ENCODE measurements around the gene APRT.

Gene APRT

GRCh38 chr16:88811769-88812512 lies at the start of gene APRT:
APRT (minus strand) TSS chr16:88811928; CDS start chr16:88811899, 29 bp downstream.
- Histone ChIP-seq H3K9ac (ENCODE audit: low read depth, low read length) (peak within 1 kb of the TSS; percentile 84), H3K4me2 (ENCODE audit: insufficient read depth, low read length) (peak within 1 kb of the TSS; percentile 98), H3K36me3 (ENCODE audit: insufficient read depth, low read length) (peaks cover 39% of the 10 kb centered on the region), H4K20me1 (ENCODE audit: insufficient read depth, low read length) (peaks cover 53% of the 10 kb centered on the region), H3K79me2 (ENCODE audit: insufficient read depth, low read length) (peaks cover 50% of the 10 kb centered on the region), H3K4me1 (ENCODE audit: insufficient read depth, low read length) (peaks cover 52% of the 10 kb centered on the region), H3K27ac (ENCODE audit: low read length) (peak within 1 kb of the TSS; percentile 93), H3K4me3 (ENCODE audit: low read depth in 1 of 2, low read length in 2 of 2) (peak within 1 kb of the TSS; percentile 91 to 93), H3K27me3 (ENCODE audit: insufficient read depth, low read length, poor library complexity) (no peaks in the 10 kb centered on the region), H3K9me3 (ENCODE audit: insufficient read depth, low read length, severe bottlenecking) (no peaks in the 10 kb centered on the region), H2AFZ (ENCODE audit: low read depth, low read length) (peak within 1 kb of the TSS; percentile 81)
- ATAC-seq (ENCODE audit: insufficient read depth, low read depth) (peak; percentile 58), DNase-seq (peak; percentile 96)
- TF ChIP-seq EZH2 (IDR thresholded peaks at IDR 0.05; ENCODE audit: borderline replicate concordance, low read depth, low read length, severe bottlenecking): no peak
- TF ChIP-seq CTCF (IDR thresholded peaks at IDR 0.05; ENCODE audit: borderline replicate concordance, extremely low read depth, low read length, poor library complexity, severe bottlenecking): no peak

- Histone ChIP-seq H3K4me2 (ENCODE audit: insufficient read depth, low read length) (no peak overlapping the region), H3K79me2 (ENCODE audit: insufficient read depth, low read length) (peaks cover 19% of the 10 kb centered on the region), H3K9me3 (ENCODE audit: insufficient read depth, low read length, severe bottlenecking) (no peaks in the 10 kb centered on the region), H3K27ac (ENCODE audit: low read length) (no peak overlapping the region), H4K20me1 (ENCODE audit: insufficient read depth, low read length) (no peaks in the 10 kb centered on the region), H3K9ac (ENCODE audit: low read depth, low read length) (no peak overlapping the region), H3K36me3 (ENCODE audit: insufficient read depth, low read length) (peaks cover 39% of the 10 kb centered on the region), H3K4me1 (ENCODE audit: insufficient read depth, low read length) (peaks cover 15% of the 10 kb centered on the region), H3K4me3 (ENCODE audit: low read depth in 1 of 2, low read length in 2 of 2) (no peak overlapping the region), H3K27me3 (ENCODE audit: insufficient read depth, low read length, poor library complexity) (no peaks in the 10 kb centered on the region), H2AFZ (ENCODE audit: low read depth, low read length) (no peak overlapping the region)
- ATAC-seq (ENCODE audit: insufficient read depth, low read depth) (no peak), DNase-seq (no peak)
- no peak for TF ChIP-seq EZH2 (IDR thresholded peaks at IDR 0.05; ENCODE audit: borderline replicate concordance, low read depth, low read length, severe bottlenecking)
- no peak for TF ChIP-seq CTCF (IDR thresholded peaks at IDR 0.05; ENCODE audit: borderline replicate concordance, extremely low read depth, low read length, poor library complexity, severe bottlenecking)
These were observed 49.6 kb upstream of the APRT start for GRCh38 chr16:88861359-88861758.

- no peak for TF ChIP-seq EZH2 (IDR thresholded peaks at IDR 0.05; ENCODE audit: borderline replicate concordance, low read depth, low read length, severe bottlenecking)
- TF ChIP-seq CTCF (IDR thresholded peaks at IDR 0.05; ENCODE audit: borderline replicate concordance, extremely low read depth, low read length, poor library complexity, severe bottlenecking): no peak
- Histone ChIP-seq H3K4me1 (ENCODE audit: insufficient read depth, low read length) (peaks cover 24% of the 10 kb centered on the region), H3K4me2 (ENCODE audit: insufficient read depth, low read length) (no peak overlapping the region), H2AFZ (ENCODE audit: low read depth, low read length) (no peak overlapping the region), H3K4me3 (ENCODE audit: low read depth in 1 of 2, low read length in 2 of 2) (no peak overlapping the region), H3K9ac (ENCODE audit: low read depth, low read length) (no peak overlapping the region), H4K20me1 (ENCODE audit: insufficient read depth, low read length) (peaks cover 2% of the 10 kb centered on the region; the same call in 1 of the 2 replicates), H3K9me3 (ENCODE audit: insufficient read depth, low read length, severe bottlenecking) (no peaks in the 10 kb centered on the region), H3K79me2 (ENCODE audit: insufficient read depth, low read length) (peaks cover 24% of the 10 kb centered on the region), H3K27me3 (ENCODE audit: insufficient read depth, low read length, poor library complexity) (no peaks in the 10 kb centered on the region), H3K27ac (ENCODE audit: low read length) (no peak overlapping the region), H3K36me3 (ENCODE audit: insufficient read depth, low read length) (peaks cover 39% of the 10 kb centered on the region)
- no peak for ATAC-seq (ENCODE audit: insufficient read depth, low read depth)
- no peak for DNase-seq
These were observed 47.8 kb upstream of the APRT start for GRCh38 chr16:88859381-88860091.
